NCI-H2227 (cell line): Measurements from ENCODE around the gene BICRAL.
A peak's percentile ranks its signal among the peaks of the same experiment; 100 is the strongest.
"Not testable (repeated sequence)": the region's sequence is repeated elsewhere in the genome, so short reads cannot be mapped to it uniquely, and the experiment has no call there.

Experiments used
- DNase-seq: peaks from one replicate; lab custom pipeline; 2025; ENCODE audit not compliant: unreplicated experiment; lab: John Stamatoyannopoulos, UW

BICRAL gene

DNA sequence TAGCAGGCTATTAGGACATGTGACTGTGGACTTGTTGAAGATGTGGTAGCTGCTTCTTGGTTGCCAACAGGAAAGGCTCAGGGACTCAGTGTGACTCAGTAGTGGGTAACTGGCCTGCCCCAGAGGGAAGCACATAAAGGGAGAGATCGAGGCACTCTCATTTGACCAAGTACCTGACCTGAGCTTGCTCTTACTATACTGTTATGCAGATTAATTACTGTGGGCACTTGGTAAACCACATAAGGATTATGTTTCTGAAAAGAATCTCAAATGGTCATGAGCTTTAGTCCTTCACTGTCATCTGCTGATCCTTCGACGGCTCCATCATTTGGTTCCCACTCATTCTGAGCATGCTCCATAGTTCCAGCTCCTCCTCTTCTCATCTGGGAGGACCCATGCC is 49.4 kb downstream of the BICRAL start:
- DNase-seq = no peak

DNA sequence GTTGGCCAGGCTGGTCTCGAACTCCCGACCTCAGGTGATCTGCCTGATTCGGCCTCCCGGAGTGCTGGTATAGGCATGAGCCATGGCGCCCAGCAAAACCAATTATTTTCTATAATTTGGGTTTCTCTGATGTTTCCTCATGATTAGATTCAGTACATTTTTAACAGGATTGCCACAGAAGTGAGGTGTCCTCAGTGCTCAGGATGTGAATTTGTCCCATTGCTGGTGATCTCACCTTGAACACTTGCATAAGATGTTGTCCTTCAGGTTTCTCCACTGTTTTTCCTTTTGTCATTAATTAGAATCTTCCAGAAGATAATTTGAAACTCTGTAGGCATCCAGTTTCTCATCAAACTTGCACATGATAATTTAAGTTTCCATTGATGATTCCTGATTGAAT is 52.2 kb downstream of the BICRAL start:
- DNase-seq = no peak

DNA sequence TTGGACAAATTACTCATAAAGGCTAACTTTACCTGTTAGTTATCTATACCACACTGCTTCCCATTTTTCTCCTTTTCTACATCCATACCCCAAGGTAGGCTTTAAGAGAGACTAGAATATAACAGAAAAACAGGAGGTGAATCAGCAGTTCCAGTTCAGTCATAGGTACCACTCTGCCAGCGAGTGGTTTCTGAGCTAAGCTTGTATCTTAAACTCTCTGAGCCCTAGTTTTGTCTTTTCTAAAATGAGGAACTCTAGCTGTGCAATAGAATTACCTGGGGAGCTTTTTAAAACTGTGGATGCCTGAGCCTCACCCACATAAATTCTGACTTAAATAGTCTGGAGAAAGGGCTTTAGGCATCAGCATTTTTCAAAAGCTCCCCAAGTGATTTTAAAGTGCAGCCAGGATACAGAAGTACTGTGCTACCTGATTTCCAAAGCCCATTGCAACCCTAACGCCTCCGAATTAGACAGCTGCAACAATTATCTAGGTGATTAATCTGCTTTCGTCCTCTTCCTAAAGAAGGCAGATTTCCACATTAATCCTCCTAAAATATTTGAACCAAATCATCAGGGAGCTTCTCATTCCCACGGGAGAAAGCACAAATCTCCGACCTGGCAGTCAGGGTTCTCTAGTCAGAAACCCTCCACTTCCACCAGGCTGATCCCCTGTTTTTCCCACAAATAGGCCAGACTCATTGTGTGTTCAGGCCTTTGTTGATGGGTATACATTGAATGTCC is 60.2 kb downstream of the BICRAL start:
- no peak for DNase-seq

DNA sequence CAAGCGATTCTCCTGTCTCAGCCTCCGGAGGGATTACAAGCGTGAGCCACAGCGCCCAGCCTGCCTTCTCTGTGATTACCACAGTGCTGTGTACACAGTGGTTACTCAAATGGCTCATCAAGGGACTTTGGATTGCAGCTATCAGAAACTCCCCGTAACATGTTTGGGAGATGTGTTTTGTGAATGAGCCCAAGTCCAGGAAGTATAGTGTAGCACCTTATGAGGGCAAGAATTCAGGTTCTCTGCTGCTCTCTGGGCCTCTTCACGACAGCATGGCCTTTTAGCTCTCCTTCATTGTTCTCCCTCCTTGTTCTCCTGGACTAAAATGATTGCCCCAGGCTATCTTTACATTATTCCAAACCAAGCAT is 63.5 kb downstream of the BICRAL start:
- DNase-seq = no peak

GRCh38 chr6:42846505-42846904 is 64.7 kb downstream of the BICRAL start:
- DNase-seq = no peak

DNA sequence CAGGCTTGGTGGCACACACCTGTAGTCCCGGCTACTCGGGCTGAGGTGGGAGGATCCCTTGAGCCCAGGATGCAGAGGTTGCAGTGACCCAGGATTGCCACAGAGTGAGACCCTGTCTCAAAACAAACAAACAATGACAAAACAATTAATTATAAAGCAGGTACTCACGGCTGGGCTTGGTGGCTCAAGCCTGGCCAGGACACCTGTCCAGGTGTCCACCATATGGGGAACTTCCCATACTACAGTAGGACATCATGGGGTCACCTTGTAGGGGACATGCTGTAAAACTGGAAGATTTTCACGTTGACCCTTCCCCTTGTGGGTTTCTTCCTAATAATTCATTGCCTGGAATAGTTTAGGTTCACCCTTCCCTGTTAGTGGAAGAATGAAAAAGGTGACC is 66.8 kb downstream of the BICRAL start:
- DNase-seq = no peak

GRCh38 chr6:42851599-42851998 is 69.7 kb downstream of the BICRAL start:
- no peak for DNase-seq

DNA sequence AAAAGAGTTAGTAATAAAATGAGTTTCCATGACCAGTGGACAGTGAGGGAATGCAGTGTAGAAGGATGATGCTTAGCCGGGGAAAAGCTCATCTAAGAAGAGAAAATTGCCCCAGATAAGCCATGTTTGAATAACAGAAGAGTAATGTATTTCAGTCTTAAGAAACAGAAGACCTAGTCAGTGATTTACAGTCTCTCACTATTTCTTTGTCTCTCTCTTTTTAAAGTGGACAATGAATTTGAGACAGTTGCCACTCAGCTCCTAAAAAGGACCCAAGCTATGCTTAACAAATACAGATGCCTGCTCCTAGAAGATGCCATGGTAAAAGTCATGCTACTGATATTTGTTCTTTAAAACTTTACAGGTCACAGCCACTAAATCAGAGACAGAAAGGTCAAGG is 78.2 kb downstream of the BICRAL start:
- DNase-seq = no peak

GRCh38 chr6:42860481-42860880 is 78.6 kb downstream of the BICRAL start:
- no peak for DNase-seq

DNA sequence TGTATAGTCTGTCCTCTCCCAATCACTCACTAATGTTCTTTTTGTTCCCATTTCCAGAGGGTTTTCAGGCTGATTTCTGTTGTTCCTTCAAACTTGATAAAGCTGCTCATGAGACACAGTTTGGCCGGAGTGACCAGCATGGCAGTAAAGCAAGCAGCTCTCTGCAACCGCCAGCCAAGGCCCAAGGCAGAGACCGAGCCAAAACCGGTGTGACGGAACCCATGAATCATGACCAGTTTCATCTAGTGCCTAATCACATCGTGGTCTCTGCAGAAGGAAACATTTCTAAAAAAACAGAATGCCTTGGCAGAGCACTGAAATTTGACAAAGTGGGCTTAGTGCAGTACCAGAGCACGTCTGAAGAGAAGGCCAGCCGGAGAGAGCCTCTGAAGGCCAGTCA is 82.8 kb downstream of the BICRAL start:
- DNase-seq = no peak

DNA sequence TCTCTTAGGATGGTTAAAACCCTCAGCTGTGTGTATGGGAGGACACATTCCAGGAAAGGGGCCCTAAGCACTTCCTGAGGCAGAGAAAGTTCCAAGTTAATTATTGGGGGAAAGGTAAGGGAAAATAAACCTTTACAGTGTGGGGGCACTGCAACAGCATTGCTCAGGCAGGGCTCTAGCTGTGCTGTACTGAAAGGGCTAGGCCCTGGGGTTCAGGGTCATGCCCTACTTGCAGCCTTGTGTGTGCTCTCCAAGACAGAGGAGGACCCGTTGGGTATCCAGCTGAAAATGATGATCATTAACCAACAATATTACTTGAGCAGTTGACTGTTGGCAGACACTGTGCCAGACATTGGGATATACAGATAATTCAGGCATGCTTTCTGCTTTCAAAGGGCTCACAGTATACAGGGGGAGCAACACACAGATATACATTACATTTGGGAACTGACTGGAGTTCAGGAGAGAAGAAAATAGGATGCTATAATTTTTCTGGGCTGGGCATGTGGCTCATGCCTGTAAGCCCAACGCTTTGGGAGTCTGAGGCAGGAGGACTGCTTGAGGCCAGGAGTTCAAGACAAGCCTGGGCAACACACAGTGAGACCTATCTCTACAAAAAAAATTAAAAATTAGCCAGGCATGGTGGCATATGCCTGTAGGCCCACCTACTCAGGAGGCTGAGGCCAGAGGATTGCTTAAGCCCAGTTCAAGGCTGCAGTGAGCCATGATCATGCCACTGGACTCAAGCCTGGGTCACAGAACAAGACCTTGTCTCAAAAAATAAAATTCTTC is 88.5 kb downstream of the BICRAL start:
- DNase-seq = no peak

- DNase-seq = no peak
These were observed 89.9 kb downstream of the BICRAL start for GRCh38 chr6:42871711-42872110.

GRCh38 chr6:42873313-42873712 is 91.5 kb downstream of the BICRAL start:
- no peak for DNase-seq

- no peak for DNase-seq
These were observed 95.8 kb downstream of the BICRAL start for GRCh38 chr6:42877695-42878094.

DNA sequence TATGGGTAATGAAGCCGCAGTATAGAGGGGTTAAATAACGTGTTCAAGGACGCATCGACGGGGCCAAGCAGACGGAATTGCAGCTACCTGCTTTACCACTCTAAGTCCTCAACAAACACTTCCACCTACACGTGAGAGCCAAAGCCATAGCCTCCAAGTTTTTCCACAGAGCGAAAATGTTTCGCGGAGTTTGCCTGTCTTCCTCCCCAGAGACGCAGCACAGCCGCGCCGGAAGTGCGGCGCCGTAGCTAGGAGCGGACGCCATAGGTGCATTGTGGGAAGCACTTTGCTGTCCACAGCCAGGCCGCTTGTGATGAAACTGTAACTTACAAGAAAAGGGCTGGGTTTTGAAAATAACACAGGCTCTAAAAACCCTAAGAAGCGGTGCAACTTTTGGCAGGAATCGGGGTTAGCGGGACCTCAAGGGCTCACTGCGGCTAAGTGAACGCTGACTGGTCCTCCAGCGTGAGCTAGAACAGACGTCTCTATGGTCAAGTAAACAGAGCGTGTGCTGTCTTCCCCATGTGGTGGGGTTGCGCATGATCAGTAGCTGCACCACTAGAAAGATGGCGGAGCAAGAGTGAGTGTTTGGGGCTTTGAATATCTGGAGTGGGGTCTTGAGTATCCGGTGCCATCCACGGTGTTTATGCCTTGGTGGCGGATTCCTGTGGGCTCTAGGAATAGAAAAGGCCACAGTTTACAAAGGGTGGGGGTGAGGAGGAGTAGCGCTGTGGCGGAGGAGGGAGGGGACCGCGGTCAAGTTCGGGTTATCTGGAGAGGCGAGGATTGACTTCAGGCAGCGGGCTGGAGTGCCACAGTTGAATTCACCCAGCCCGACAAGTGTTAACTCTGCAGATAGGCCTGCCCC is 97.8 kb downstream of the BICRAL start, which contains the start of gene RPL7L1:
RPL7L1 (plus strand) TSS at position 245 of the 868 bp plus-strand sequence; CDS start at position 540, 295 bp downstream.
- DNase-seq = peak; percentile 83

GRCh38 chr6:42880240-42880817 is 98.5 kb downstream of the BICRAL start:
- not testable (repeated sequence) for DNase-seq

DNA sequence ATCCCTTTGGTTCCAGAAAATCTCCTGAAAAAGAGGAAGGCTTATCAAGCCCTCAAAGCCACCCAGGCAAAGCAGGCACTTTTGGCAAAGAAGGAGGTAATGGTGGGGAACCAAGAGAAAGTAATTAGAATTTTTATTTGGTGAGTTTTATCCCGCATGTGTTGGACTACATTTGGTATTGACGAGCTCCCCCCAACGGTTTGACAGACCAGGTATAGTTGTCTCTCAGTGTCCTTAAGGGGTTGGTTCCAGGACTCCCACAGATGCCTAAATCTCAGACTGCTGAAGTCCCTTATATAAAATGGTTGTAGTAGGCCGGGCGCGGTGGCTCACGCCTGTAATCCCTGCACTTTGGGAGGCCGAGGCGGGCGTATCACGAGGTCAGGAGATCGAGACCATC is 99.0 kb downstream of the BICRAL start:
- DNase-seq = not testable (repeated sequence)

DNA sequence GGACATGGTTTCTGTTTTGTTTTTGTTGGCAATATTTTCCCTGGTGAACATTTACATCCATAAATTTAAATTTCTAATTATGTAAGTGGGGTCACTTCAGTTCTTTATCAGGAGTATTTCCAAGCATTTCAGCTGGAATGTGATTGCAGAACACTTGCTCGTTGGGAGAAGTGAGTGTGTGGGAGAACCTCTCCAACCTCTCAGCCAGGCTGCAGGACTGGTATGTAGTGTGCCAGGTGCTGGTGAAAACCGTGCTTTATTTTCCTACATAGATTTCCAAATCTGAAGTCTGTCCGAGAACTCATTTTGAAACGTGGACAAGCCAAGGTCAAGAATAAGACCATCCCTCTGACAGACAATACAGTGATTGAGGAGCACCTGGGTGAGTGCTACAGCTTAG is 103.8 kb downstream of the BICRAL start:
- no peak for DNase-seq

DNA sequence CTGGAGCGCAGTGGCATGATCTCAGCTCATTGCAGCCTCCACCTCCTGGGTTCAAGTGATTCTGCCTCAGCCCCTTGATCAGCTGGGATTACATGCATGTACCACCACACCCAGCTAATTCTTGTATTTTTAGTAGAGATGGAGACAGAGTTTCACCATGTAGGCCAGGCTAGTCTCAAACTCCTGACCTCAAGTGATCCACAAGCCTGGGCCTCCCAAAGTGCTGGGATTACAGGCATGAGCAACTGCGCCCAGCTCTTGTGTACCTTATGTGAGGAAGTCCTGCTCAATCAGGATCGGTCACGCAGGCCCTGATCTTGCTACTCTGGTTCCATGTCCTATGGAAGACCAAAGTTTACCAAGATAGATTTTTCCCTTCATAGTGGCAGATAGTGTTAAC is 106.3 kb downstream of the BICRAL start:
- not testable (repeated sequence) for DNase-seq

- no peak for DNase-seq
These were observed 108.0 kb downstream of the BICRAL start for GRCh38 chr6:42889815-42890214.
